Activated CD4-positive, CD25-positive, alpha-beta regulatory T cell treated with anti-CD3 and anti-CD28 coated beads, Interleukin-2, amount 50 U/mL, for 16 hours (primary cell): Measurements from ENCODE around the gene PPFIBP1.
A peak's percentile ranks its signal among the peaks of the same experiment; 100 is the strongest.

Experiments used
- DNase-seq: peaks from one replicate; pipeline ENCODE4 v3.0.0-alpha.2; 2020; ENCODE audit warnings: low read depth, low spot score

The PPFIBP1 gene

GRCh38 chr12:27665704-27666103 lies 141.7 kb downstream of the PPFIBP1 start:
- DNase-seq, result no peak

- DNase-seq, result no peak
These were observed 142.5 kb downstream of the PPFIBP1 start for GRCh38 chr12:27666510-27666909.

- no peak for DNase-seq
These were observed 143.5 kb downstream of the PPFIBP1 start for GRCh38 chr12:27667540-27667939.

- no peak for DNase-seq
These were observed 148.0 kb downstream of the PPFIBP1 start for GRCh38 chr12:27672051-27672450.

GRCh38 chr12:27672643-27673042 lies 148.6 kb downstream of the PPFIBP1 start:
- DNase-seq, result no peak

- DNase-seq, result no peak
These were observed 149.2 kb downstream of the PPFIBP1 start for GRCh38 chr12:27673101-27673718.

- no peak for DNase-seq
These were observed 151.0 kb downstream of the PPFIBP1 start for GRCh38 chr12:27674989-27675388.

- DNase-seq, result no peak
These were observed 156.6 kb downstream of the PPFIBP1 start for GRCh38 chr12:27680619-27681018.

- DNase-seq, result no peak
These were observed 158.5 kb downstream of the PPFIBP1 start for GRCh38 chr12:27682534-27682933.

GRCh38 chr12:27685274-27685673 lies 161.3 kb downstream of the PPFIBP1 start:
- no peak for DNase-seq

GRCh38 chr12:27686147-27686546 lies 162.1 kb downstream of the PPFIBP1 start:
- DNase-seq, result no peak

- no peak for DNase-seq
These were observed 164.7 kb downstream of the PPFIBP1 start for GRCh38 chr12:27688671-27689070.

- no peak for DNase-seq
These were observed 165.7 kb downstream of the PPFIBP1 start for GRCh38 chr12:27689558-27690180.

- DNase-seq, result no peak
These were observed 169.4 kb downstream of the PPFIBP1 start for GRCh38 chr12:27693403-27693802.

GRCh38 chr12:27695556-27696292 lies 171.7 kb downstream of the PPFIBP1 start:
- DNase-seq, result no peak

- DNase-seq, result no peak
These were observed 172.3 kb downstream of the PPFIBP1 start, which contains the start of gene REP15 for GRCh38 chr12:27696293-27696652. Gene REP15, plus strand, starts transcription at chr12:27696447. Its CDS starts 116 bp downstream, at chr12:27696563.

- DNase-seq, result no peak
These were observed 173.0 kb downstream of the PPFIBP1 start for GRCh38 chr12:27696864-27697564.

- peak; percentile 58 for DNase-seq
These were observed 179.9 kb downstream of the PPFIBP1 start for GRCh38 chr12:27703720-27704452.

- DNase-seq, result no peak
These were observed 181.3 kb downstream of the PPFIBP1 start for GRCh38 chr12:27705263-27705662.

- no peak for DNase-seq
These were observed 183.2 kb downstream of the PPFIBP1 start for GRCh38 chr12:27707216-27707615.

GRCh38 chr12:27709212-27709931 lies 185.4 kb downstream of the PPFIBP1 start:
- no peak for DNase-seq
